H1 (cell line): ENCODE data around the gene SPACA4. TPM values are rescaled to one million over a fixed set of nuclear protein-coding genes. Genes with fewer than 3 reads are reported as not detected.
A peak's percentile ranks its signal among the peaks of the same experiment; 100 is the strongest.

Source experiments
- CREB1 ChIP-seq: IDR thresholded peaks from 2 replicates; pipeline ENCODE4 v1.6.1; 2012; ENCODE audit warnings: inconsistent platforms
- EGR1 ChIP-seq: IDR thresholded peaks from 2 replicates; pipeline ENCODE4 v1.6.1; 2011; ENCODE audit warnings: low read depth, low read length, borderline replicate concordance
- EZH2 ChIP-seq: fragments of 200-600 bp; sonication (generic); IDR thresholded peaks from 2 replicates; pipeline ENCODE4 v1.7.1; 2012; ENCODE audit warnings: low read depth, mild to moderate bottlenecking, moderate library complexity, low read length, inconsistent platforms; ENCODE audit not compliant: severe bottlenecking
- KDM5A ChIP-seq: fragments of 200-600 bp; IDR thresholded peaks from 2 replicates; pipeline ENCODE4 v1.7.1; 2012; ENCODE audit warnings: mild to moderate bottlenecking, low read length, inconsistent platforms, mixed read lengths
- POLR2AphosphoS5 ChIP-seq: IDR thresholded peaks from 2 replicates; pipeline ENCODE4 v1.6.1; 2011; ENCODE audit warnings: low read depth, low read length
- RBBP5 ChIP-seq: IDR thresholded peaks from 2 replicates; pipeline ENCODE4 v1.7.1; 2012; ENCODE audit warnings: low read depth, mild to moderate bottlenecking, inconsistent platforms, low read length, moderate library complexity, borderline replicate concordance
- SAP30 ChIP-seq: fragments of 300-600 bp; sonication (generic); IDR thresholded peaks from 2 replicates; pipeline ENCODE4 v1.7.1; 2012; ENCODE audit warnings: low read length, moderate library complexity, mild to moderate bottlenecking, inconsistent platforms; ENCODE audit not compliant: insufficient read depth, insufficient replicate concordance
- SIRT6 ChIP-seq: IDR thresholded peaks from one replicate; pipeline ENCODE4 v1.7.1; 2012; ENCODE audit warnings: low read length, inconsistent platforms
- SP4 ChIP-seq: IDR thresholded peaks from 2 replicates; pipeline ENCODE4 v1.6.1; 2012; ENCODE audit warnings: low read length, inconsistent platforms
- TBP ChIP-seq: IDR thresholded peaks from 2 replicates; pipeline ENCODE4 v1.6.1; 2011; ENCODE audit warnings: low read depth, low read length, improper control_type of control experiment
- TCF12 ChIP-seq: IDR thresholded peaks from 2 replicates; pipeline ENCODE4 v1.6.1; 2011; ENCODE audit warnings: low read depth, mild to moderate bottlenecking, low read length
- polyA plus RNA-seq, 7 experiments: library from polyadenylated mRNA; depleted of rRNA in 3 of 7; stranded (reverse) in 5 of 7; unstranded in 2 of 7; fragments of >200 nt in 5 of 7; fragments of 200-250 nt in 2 of 7; gene quantifications; 1 replicate in 5 of 7; 2 replicates in 1 of 7; 4 replicates in 1 of 7; pipeline versions ENCODE4 v1.2.1 to v1.2.3, GENCODE V29; 2011 to 2013; ENCODE audit warnings: missing spikeins in 2 of 7, mixed read lengths in 2 of 7
- total RNA-seq: library from RNA; stranded (reverse); fragmentation: NEBNext Ultra II Directional; extraction: Animal tissue kit (Norgen Biotek cat#: 25700); gene quantifications from 2 replicates; pipeline ENCODE4 v1.2.1, GENCODE V29; 2021
- TF ChIP-seq, protein P1 (sequence below): fragments of 300-600 bp; sonication (generic); IDR thresholded peaks from 2 replicates; pipeline ENCODE4 v1.7.1; 2012; ENCODE audit warnings: low read length, moderate library complexity, mild to moderate bottlenecking, inconsistent platforms; ENCODE audit not compliant: insufficient replicate concordance

Gene SPACA4
- total and polyA plus RNA-seq, 2 of the 8 experiments (the other 6 are each of a cell fraction or from before 2014, with no cell fraction given), result not detected

DNA sequence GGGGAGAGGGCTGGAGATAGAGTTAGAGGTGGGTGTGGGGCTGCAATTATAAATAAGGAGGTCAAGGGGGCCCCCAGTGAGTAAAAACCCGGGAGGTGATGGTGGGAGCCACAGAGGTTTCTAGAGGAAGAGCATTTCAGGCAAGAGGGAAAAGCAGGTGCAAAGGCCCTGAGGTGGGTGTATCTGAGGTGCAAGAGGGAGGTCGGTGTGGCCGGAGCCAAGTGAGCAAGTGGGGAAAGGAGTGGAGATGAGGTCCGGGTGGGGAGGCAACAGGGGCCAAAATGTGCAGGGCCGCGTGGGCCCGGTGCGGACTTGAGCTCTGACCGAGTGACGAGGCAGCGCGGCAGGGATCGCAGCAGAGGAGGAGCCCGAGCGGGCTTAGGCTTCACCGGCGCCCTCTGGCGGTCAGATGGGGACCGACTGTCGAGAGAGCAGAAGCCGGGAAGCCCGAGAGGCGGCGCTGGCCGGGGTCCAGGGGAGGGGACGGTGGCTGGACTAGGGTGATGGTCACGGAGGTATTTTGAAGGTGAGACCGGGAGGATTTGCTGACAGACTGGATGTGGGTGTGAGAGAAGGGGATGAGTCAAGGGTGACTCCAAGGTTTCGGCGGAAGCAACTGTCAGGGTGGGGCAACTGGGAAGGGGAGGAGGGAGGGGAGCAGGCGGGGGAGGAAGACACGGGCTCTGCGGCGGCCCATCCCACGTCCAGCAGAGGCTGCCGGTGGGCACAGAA, 17.7 kb upstream of the SPACA4 start (continued):
- TF ChIP-seq, protein P1, sequence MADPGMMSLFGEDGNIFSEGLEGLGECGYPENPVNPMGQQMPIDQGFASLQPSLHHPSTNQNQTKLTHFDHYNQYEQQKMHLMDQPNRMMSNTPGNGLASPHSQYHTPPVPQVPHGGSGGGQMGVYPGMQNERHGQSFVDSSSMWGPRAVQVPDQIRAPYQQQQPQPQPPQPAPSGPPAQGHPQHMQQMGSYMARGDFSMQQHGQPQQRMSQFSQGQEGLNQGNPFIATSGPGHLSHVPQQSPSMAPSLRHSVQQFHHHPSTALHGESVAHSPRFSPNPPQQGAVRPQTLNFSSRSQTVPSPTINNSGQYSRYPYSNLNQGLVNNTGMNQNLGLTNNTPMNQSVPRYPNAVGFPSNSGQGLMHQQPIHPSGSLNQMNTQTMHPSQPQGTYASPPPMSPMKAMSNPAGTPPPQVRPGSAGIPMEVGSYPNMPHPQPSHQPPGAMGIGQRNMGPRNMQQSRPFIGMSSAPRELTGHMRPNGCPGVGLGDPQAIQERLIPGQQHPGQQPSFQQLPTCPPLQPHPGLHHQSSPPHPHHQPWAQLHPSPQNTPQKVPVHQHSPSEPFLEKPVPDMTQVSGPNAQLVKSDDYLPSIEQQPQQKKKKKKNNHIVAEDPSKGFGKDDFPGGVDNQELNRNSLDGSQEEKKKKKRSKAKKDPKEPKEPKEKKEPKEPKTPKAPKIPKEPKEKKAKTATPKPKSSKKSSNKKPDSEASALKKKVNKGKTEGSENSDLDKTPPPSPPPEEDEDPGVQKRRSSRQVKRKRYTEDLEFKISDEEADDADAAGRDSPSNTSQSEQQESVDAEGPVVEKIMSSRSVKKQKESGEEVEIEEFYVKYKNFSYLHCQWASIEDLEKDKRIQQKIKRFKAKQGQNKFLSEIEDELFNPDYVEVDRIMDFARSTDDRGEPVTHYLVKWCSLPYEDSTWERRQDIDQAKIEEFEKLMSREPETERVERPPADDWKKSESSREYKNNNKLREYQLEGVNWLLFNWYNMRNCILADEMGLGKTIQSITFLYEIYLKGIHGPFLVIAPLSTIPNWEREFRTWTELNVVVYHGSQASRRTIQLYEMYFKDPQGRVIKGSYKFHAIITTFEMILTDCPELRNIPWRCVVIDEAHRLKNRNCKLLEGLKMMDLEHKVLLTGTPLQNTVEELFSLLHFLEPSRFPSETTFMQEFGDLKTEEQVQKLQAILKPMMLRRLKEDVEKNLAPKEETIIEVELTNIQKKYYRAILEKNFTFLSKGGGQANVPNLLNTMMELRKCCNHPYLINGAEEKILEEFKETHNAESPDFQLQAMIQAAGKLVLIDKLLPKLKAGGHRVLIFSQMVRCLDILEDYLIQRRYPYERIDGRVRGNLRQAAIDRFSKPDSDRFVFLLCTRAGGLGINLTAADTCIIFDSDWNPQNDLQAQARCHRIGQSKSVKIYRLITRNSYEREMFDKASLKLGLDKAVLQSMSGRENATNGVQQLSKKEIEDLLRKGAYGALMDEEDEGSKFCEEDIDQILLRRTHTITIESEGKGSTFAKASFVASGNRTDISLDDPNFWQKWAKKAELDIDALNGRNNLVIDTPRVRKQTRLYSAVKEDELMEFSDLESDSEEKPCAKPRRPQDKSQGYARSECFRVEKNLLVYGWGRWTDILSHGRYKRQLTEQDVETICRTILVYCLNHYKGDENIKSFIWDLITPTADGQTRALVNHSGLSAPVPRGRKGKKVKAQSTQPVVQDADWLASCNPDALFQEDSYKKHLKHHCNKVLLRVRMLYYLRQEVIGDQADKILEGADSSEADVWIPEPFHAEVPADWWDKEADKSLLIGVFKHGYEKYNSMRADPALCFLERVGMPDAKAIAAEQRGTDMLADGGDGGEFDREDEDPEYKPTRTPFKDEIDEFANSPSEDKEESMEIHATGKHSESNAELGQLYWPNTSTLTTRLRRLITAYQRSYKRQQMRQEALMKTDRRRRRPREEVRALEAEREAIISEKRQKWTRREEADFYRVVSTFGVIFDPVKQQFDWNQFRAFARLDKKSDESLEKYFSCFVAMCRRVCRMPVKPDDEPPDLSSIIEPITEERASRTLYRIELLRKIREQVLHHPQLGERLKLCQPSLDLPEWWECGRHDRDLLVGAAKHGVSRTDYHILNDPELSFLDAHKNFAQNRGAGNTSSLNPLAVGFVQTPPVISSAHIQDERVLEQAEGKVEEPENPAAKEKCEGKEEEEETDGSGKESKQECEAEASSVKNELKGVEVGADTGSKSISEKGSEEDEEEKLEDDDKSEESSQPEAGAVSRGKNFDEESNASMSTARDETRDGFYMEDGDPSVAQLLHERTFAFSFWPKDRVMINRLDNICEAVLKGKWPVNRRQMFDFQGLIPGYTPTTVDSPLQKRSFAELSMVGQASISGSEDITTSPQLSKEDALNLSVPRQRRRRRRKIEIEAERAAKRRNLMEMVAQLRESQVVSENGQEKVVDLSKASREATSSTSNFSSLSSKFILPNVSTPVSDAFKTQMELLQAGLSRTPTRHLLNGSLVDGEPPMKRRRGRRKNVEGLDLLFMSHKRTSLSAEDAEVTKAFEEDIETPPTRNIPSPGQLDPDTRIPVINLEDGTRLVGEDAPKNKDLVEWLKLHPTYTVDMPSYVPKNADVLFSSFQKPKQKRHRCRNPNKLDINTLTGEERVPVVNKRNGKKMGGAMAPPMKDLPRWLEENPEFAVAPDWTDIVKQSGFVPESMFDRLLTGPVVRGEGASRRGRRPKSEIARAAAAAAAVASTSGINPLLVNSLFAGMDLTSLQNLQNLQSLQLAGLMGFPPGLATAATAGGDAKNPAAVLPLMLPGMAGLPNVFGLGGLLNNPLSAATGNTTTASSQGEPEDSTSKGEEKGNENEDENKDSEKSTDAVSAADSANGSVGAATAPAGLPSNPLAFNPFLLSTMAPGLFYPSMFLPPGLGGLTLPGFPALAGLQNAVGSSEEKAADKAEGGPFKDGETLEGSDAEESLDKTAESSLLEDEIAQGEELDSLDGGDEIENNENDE, result no peak
- TF ChIP-seq SP4 (no peak), CREB1 (peak; percentile 75), POLR2AphosphoS5 (no peak), SAP30 (no peak), KDM5A (no peak), TCF12 (no peak), EZH2 (no peak), SIRT6 (no peak), TBP (no peak), RBBP5 (no peak; the same call in 1 of the 2 replicates), EGR1 (no peak)
